ENCODE measurements around the gene PWWP2B. TPM values are rescaled to one million over a fixed set of nuclear protein-coding genes. Genes with fewer than 3 reads are reported as not detected.

The PWWP2B gene
- total and polyA plus RNA-seq, 2 experiments from 2014 or later: 0.66 to 5.8 TPM

GRCh38 chr10:132465193-132465888 is 68.3 kb downstream of the PWWP2B start:
- Histone ChIP-seq H3K4me3 (no peak overlapping the region), H3K79me2 (ENCODE audit: insufficient read depth) (no peaks in the 10 kb centered on the region), H3K27me3 (replicated peaks; ENCODE audit: insufficient read depth) (no peaks in the 10 kb centered on the region), H3K36me3 (ENCODE audit: low read depth) (no peaks in the 10 kb centered on the region), H3K9me2 (ENCODE audit: insufficient read depth) (no peaks in the 10 kb centered on the region), H3K4me1 (ENCODE audit: insufficient read depth) (no peaks in the 10 kb centered on the region), H4K20me1 (ENCODE audit: insufficient read depth) (no peaks in the 10 kb centered on the region), H3F3A (ENCODE audit: insufficient read depth) (no peaks in the 10 kb centered on the region), H3K27ac (no peak overlapping the region), H2AFZ (no peak overlapping the region), H3K4me2 (ENCODE audit: unreplicated experiment) (no peak overlapping the region), H3K9me3 (ENCODE audit: low read depth) (no peaks in the 10 kb centered on the region), H3K9ac (no peak overlapping the region)
- TF ChIP-seq EZH2phosphoT487 (IDR thresholded peaks at IDR 0.05; ENCODE audit: insufficient read depth, low read depth) (no peak), EZH2 (IDR thresholded peaks at IDR 0.05; ENCODE audit: insufficient read depth, poor library complexity, severe bottlenecking) (no peak)
- in situ Hi-C loops (cut with MboI): no loop called here
- DNase-seq: no peak
- 93 to 94% methylated on average over 26 to 35 of the region's 35 CpGs for WGBS, 2 experiments (ENCODE audit: low coverage in 1 of 2, low lambda C conversion rate in 2 of 2, missing lambda C conversion rate in 2 of 2)

- no peak for TF ChIP-seq EZH2phosphoT487 (IDR thresholded peaks at IDR 0.05; ENCODE audit: insufficient read depth, low read depth)
- TF ChIP-seq EZH2 (IDR thresholded peaks at IDR 0.05; ENCODE audit: insufficient read depth, poor library complexity, severe bottlenecking): no peak
- Histone ChIP-seq H4K20me1 (ENCODE audit: insufficient read depth) (no peaks in the 10 kb centered on the region), H3K79me2 (ENCODE audit: insufficient read depth) (no peaks in the 10 kb centered on the region), H3K27me3 (replicated peaks; ENCODE audit: insufficient read depth) (no peaks in the 10 kb centered on the region), H3K9me3 (ENCODE audit: low read depth) (no peaks in the 10 kb centered on the region), H3K9me2 (ENCODE audit: insufficient read depth) (no peaks in the 10 kb centered on the region), H3K4me3 (no peak overlapping the region), H3K4me2 (ENCODE audit: unreplicated experiment) (no peak overlapping the region), H2AFZ (no peak overlapping the region), H3K36me3 (ENCODE audit: low read depth) (no peaks in the 10 kb centered on the region), H3K9ac (no peak overlapping the region), H3K27ac (no peak overlapping the region), H3F3A (ENCODE audit: insufficient read depth) (no peaks in the 10 kb centered on the region), H3K4me1 (ENCODE audit: insufficient read depth) (no peaks in the 10 kb centered on the region)
- in situ Hi-C loops (cut with MboI): no loop called here
- DNase-seq: no peak
- WGBS, 2 experiments (ENCODE audit: low coverage in 1 of 2, low lambda C conversion rate in 2 of 2, missing lambda C conversion rate in 2 of 2): 83 to 84% methylated on average over 15 to 18 of the region's 20 CpGs
Observed at GRCh38 chr10:132465889-132466519, 69.0 kb downstream of the PWWP2B start.

- in situ Hi-C loops (cut with MboI): no loop called here
- H3K36me3 ChIP-seq (ENCODE audit: low read depth): no peaks in the 10 kb centered on the region
Observed at GRCh38 chr10:132466520-132467463, 69.8 kb downstream of the PWWP2B start.

More at GRCh38 chr10:132466520-132467463, 69.8 kb downstream of the PWWP2B start:
- Histone ChIP-seq H3K27ac (no peak overlapping the region), H3K9me2 (ENCODE audit: insufficient read depth) (no peaks in the 10 kb centered on the region), H3F3A (ENCODE audit: insufficient read depth) (no peaks in the 10 kb centered on the region), H3K27me3 (replicated peaks; ENCODE audit: insufficient read depth) (no peaks in the 10 kb centered on the region), H3K4me2 (ENCODE audit: unreplicated experiment) (no peak overlapping the region), H2AFZ (no peak overlapping the region), H3K79me2 (ENCODE audit: insufficient read depth) (no peaks in the 10 kb centered on the region), H3K9ac (no peak overlapping the region), H3K4me3 (no peak overlapping the region), H3K9me3 (ENCODE audit: low read depth) (no peaks in the 10 kb centered on the region), H3K4me1 (ENCODE audit: insufficient read depth) (no peaks in the 10 kb centered on the region), H4K20me1 (ENCODE audit: insufficient read depth) (no peaks in the 10 kb centered on the region)
- DNase-seq: no peak
- TF ChIP-seq EZH2 (IDR thresholded peaks at IDR 0.05; ENCODE audit: insufficient read depth, poor library complexity, severe bottlenecking) (no peak), EZH2phosphoT487 (IDR thresholded peaks at IDR 0.05; ENCODE audit: insufficient read depth, low read depth) (no peak)
- 88 to 89% methylated on average over 28 to 29 of the region's 29 CpGs for WGBS, 2 experiments (ENCODE audit: low coverage in 1 of 2, low lambda C conversion rate in 2 of 2, missing lambda C conversion rate in 2 of 2)

Other genes with a start within 250 kb of the PWWP2B start
- gene DPYSL4, start 210.3 kb upstream of the PWWP2B start, total RNA-seq (2014; rRNA removed; shearing (Covaris generic)): 1.8 and 2.1 TPM in 2 replicates
- 2.1 and 2.5 TPM in 2 replicates for gene DPYSL4, start 210.3 kb upstream of the PWWP2B start, polyA plus RNA-seq (2016; fragmentation: Nextera tagmentation; extraction: Ambion mirVana)
- gene STK32C, start 89.2 kb upstream of the PWWP2B start, total RNA-seq (2014; rRNA removed; shearing (Covaris generic)): 7.1 and 9.8 TPM in 2 replicates
- gene STK32C, start 89.2 kb upstream of the PWWP2B start, polyA plus RNA-seq (2016; fragmentation: Nextera tagmentation; extraction: Ambion mirVana): 8.8 TPM in 2 replicates
- gene LRRC27, start 65.0 kb upstream of the PWWP2B start, total RNA-seq (2014; rRNA removed; shearing (Covaris generic)): 7.5 and 11.1 TPM in 2 replicates
- gene LRRC27, start 65.0 kb upstream of the PWWP2B start, polyA plus RNA-seq (2016; fragmentation: Nextera tagmentation; extraction: Ambion mirVana): 9.6 and 11.5 TPM in 2 replicates
- gene INPP5A, start 140.6 kb downstream of the PWWP2B start, total RNA-seq (2014; rRNA removed; shearing (Covaris generic)): 35.2 and 39.3 TPM in 2 replicates
- 2.3 and 2.8 TPM in 2 replicates for gene INPP5A, start 140.6 kb downstream of the PWWP2B start, polyA plus RNA-seq (2016; fragmentation: Nextera tagmentation; extraction: Ambion mirVana)